Stimulated activated CD4-positive, alpha-beta T cell treated with anti-CD3 and anti-CD28 coated beads, Interleukin-2, amount 100 ng/mL, for 4 hours (primary cell): ENCODE measurements around the gene PKHD1.

Experiments used
- DNase-seq: peaks from one replicate; pipeline ENCODE4 v3.0.0-alpha.2; 2020; ENCODE audit warnings: low read depth

PKHD1 gene

GRCh38 chr6:51616243-51616642 lies 471.2 kb downstream of the PKHD1 start:
- no peak for DNase-seq

- no peak for DNase-seq
These were observed 472.7 kb downstream of the PKHD1 start for GRCh38 chr6:51614725-51615124.

- no peak for DNase-seq
These were observed 473.9 kb downstream of the PKHD1 start for GRCh38 chr6:51613558-51613957.

GRCh38 chr6:51608932-51609331 lies 478.5 kb downstream of the PKHD1 start:
- DNase-seq, result no peak

- DNase-seq, result no peak
These were observed 479.0 kb downstream of the PKHD1 start for GRCh38 chr6:51608383-51608782.

GRCh38 chr6:51600514-51600913 lies 486.9 kb downstream of the PKHD1 start:
- DNase-seq, result no peak

- no peak for DNase-seq
These were observed 489.2 kb downstream of the PKHD1 start for GRCh38 chr6:51598171-51598570.

GRCh38 chr6:51594981-51595380 lies 492.4 kb downstream of the PKHD1 start:
- DNase-seq, result no peak

GRCh38 chr6:51585264-51585663 lies 502.1 kb downstream of the PKHD1 start:
- no peak for DNase-seq

GRCh38 chr6:51584163-51584562 lies 503.2 kb downstream of the PKHD1 start:
- no peak for DNase-seq

GRCh38 chr6:51578994-51579393 lies 508.4 kb downstream of the PKHD1 start:
- DNase-seq, result no peak

- DNase-seq, result no peak
These were observed 509.1 kb downstream of the PKHD1 start for GRCh38 chr6:51578362-51578761.

- DNase-seq, result no peak
These were observed 513.4 kb downstream of the PKHD1 start for GRCh38 chr6:51574040-51574439.

- no peak for DNase-seq
These were observed 516.2 kb downstream of the PKHD1 start for GRCh38 chr6:51571168-51571567.

- no peak for DNase-seq
These were observed 517.1 kb downstream of the PKHD1 start for GRCh38 chr6:51570168-51570921.

GRCh38 chr6:51569594-51569993 lies 517.8 kb downstream of the PKHD1 start:
- DNase-seq, result no peak

GRCh38 chr6:51568771-51569170 lies 518.6 kb downstream of the PKHD1 start:
- no peak for DNase-seq

- DNase-seq, result no peak
These were observed 521.9 kb downstream of the PKHD1 start for GRCh38 chr6:51565472-51565871.
